ENCODE measurements around the gene PRM1. TPM values are rescaled to one million over a fixed set of nuclear protein-coding genes. Genes with fewer than 3 reads are reported as not detected.
A peak's percentile ranks its signal among the peaks of the same experiment; 100 is the strongest.

PRM1 gene
- total and polyA plus RNA-seq, 2 of the 13 experiments (the other 11 are each of a cell fraction or from before 2014, with no cell fraction given) = not detected

DNA sequence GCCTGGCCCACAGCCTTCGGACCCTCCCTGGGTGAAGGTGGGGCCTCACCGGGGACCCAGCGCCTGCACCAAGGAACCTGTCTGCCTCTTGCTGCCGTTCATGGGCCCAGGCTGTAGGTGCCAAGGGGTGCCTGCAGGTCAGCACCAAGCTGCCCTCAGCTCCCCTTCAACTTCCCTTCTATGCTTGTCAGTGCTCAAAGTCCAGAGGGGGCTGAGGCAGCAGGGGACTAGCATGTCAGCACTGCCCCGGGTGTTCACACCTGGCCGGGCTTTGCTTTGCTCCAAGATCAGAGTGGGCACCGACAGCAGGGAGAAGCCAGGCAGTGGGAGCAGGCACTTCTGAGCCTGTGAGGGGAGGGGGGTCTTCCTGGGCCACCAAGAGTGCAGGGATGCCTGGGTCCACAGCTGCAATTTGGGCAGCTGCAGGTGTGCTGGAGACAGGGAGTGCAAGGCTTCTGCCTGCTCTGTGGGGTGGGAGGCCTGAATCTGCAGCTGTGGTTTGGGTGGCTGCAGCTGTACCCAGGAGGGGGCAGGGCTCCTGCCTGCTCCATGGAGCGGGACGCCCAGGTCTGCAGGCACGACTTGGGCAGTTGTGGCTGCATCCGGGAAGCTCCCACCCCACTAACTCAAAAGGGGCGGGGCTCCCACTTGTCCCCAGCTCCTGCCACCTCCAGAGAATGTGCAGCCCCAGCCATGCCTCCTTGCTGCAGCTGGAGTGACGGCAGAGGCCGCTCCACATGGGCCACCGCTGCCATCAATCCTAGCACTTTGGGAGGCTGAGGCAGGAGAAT, 27.6 kb upstream of the PRM1 start (continued):
- no peak for TF ChIP-seq ZNF225 (CRISPR knock-in tag; IDR thresholded peaks at IDR 0.05)
- TF ChIP-seq PAXIP1 (CRISPR knock-in tag; conservative IDR thresholded peaks at IDR 0.05) = peak; percentile 85
- TF ChIP-seq NR3C1 (CRISPR knock-in tag; IDR thresholded peaks at IDR 0.05) = no peak
- TF ChIP-seq, protein P1, sequence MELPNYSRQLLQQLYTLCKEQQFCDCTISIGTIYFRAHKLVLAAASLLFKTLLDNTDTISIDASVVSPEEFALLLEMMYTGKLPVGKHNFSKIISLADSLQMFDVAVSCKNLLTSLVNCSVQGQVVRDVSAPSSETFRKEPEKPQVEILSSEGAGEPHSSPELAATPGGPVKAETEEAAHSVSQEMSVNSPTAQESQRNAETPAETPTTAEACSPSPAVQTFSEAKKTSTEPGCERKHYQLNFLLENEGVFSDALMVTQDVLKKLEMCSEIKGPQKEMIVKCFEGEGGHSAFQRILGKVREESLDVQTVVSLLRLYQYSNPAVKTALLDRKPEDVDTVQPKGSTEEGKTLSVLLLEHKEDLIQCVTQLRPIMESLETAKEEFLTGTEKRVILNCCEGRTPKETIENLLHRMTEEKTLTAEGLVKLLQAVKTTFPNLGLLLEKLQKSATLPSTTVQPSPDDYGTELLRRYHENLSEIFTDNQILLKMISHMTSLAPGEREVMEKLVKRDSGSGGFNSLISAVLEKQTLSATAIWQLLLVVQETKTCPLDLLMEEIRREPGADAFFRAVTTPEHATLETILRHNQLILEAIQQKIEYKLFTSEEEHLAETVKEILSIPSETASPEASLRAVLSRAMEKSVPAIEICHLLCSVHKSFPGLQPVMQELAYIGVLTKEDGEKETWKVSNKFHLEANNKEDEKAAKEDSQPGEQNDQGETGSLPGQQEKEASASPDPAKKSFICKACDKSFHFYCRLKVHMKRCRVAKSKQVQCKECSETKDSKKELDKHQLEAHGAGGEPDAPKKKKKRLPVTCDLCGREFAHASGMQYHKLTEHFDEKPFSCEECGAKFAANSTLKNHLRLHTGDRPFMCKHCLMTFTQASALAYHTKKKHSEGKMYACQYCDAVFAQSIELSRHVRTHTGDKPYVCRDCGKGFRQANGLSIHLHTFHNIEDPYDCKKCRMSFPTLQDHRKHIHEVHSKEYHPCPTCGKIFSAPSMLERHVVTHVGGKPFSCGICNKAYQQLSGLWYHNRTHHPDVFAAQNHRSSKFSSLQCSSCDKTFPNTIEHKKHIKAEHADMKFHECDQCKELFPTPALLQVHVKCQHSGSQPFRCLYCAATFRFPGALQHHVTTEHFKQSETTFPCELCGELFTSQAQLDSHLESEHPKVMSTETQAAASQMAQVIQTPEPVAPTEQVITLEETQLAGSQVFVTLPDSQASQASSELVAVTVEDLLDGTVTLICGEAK (IDR thresholded peaks at IDR 0.05) = no peak
- TF ChIP-seq, protein P1 (CRISPR knock-in tag; IDR thresholded peaks at IDR 0.05) = peak; percentile 63; the same call in 1 of the 2 replicates
- TF ChIP-seq TGIF2 (CRISPR knock-in tag; IDR thresholded peaks at IDR 0.05) = peak; percentile 54; the same call in 1 of the 2 replicates
- no peak for TF ChIP-seq ZNF563 (CRISPR knock-in tag; IDR thresholded peaks at IDR 0.05)
- TF ChIP-seq ZNF468 (CRISPR knock-in tag; IDR thresholded peaks at IDR 0.05) = no peak
- TF ChIP-seq ARHGAP35 (CRISPR knock-in tag; IDR thresholded peaks at IDR 0.05; ENCODE audit: borderline replicate concordance) = no peak
- TF ChIP-seq RXRB (CRISPR knock-in tag; IDR thresholded peaks at IDR 0.05; ENCODE audit: borderline replicate concordance) = peak; percentile 62
- no peak; the same call in 1 of the 2 replicates for TF ChIP-seq FOXO1 (CRISPR knock-in tag; IDR thresholded peaks at IDR 0.05)
- peak; percentile 81; the same call in 1 of the 2 replicates for TF ChIP-seq ZNF710 (CRISPR knock-in tag; IDR thresholded peaks at IDR 0.05; ENCODE audit: borderline replicate concordance)
- no peak; the same call in 1 of the 2 replicates for TF ChIP-seq ZNF441 (CRISPR knock-in tag; IDR thresholded peaks at IDR 0.05; ENCODE audit: borderline replicate concordance)
- peak; percentile 75 for TF ChIP-seq ZNF891 (CRISPR knock-in tag; IDR thresholded peaks at IDR 0.05)
